Fibroblast of the aortic adventitia (primary cell): Measurements from ENCODE around the gene SLC25A11. TPM values are rescaled to one million over a fixed set of nuclear protein-coding genes. Genes with fewer than 3 reads are reported as not detected.
A peak's percentile ranks its signal among the peaks of the same experiment; 100 is the strongest.

Experiments used
- DNase-seq: peaks from one replicate; pipeline ENCODE4 v3.0.0-alpha.2; 2010; ENCODE audit warnings: low read depth
- H3K4me3 ChIP-seq: 2 replicates; pipeline ENCODE4 v1.5.1; 2011; ENCODE audit warnings: low read depth, mild to moderate bottlenecking, control low read depth, low read length, moderate library complexity
- total RNA-seq: library from RNA; depleted of rRNA; stranded (reverse); fragments of >200 nt; gene quantifications from 2 replicates; pipeline ENCODE4 v1.2.3, GENCODE V29; 2012; ENCODE audit warnings: low replicate concordance
- TF ChIP-seq, protein P1 (sequence below): IDR thresholded peaks from 2 replicates; pipeline ENCODE4 v1.5.1; 2011; ENCODE audit warnings: mild to moderate bottlenecking, low read length, control low read depth, inconsistent platforms; ENCODE audit not compliant: insufficient read depth

The SLC25A11 gene
- total RNA-seq, 1 donor: 49.9 TPM

DNA sequence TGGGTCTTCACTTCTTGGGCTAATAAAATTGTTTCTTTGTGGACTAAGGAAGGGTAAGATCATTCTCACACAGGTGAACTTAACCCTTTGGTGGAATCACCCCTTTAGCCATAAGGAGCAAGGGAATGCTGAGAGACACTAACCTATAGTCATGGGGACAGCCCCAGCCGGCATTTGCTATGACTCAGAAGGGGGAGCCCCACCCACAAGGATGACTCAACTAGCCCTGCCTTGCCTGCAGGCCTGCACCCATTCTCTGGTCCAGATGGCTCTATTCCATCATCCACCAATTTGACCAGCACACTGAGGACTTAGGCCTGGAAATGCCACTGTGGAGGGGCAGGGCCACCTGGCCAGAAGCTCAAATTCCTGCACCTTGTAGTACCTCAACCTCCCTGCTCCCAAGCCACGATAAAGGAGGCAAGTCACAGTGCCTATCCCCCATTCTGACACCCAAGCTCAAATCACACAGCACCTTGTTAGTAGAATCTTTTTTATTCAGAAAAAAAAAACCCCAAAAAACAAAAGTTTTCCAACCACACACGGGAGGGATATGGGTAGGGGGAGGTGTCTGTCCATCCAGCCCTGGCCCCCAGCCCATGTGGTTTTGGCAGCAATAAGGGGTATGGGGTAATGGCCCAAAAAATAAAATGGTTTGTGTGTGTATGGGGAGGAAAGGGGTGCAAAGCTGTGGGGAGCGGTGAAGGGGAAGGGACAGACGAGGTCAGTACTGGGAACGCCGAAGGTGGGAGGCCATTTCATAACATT, 5.5 kb upstream of the SLC25A11 start:
- TF ChIP-seq, protein P1, sequence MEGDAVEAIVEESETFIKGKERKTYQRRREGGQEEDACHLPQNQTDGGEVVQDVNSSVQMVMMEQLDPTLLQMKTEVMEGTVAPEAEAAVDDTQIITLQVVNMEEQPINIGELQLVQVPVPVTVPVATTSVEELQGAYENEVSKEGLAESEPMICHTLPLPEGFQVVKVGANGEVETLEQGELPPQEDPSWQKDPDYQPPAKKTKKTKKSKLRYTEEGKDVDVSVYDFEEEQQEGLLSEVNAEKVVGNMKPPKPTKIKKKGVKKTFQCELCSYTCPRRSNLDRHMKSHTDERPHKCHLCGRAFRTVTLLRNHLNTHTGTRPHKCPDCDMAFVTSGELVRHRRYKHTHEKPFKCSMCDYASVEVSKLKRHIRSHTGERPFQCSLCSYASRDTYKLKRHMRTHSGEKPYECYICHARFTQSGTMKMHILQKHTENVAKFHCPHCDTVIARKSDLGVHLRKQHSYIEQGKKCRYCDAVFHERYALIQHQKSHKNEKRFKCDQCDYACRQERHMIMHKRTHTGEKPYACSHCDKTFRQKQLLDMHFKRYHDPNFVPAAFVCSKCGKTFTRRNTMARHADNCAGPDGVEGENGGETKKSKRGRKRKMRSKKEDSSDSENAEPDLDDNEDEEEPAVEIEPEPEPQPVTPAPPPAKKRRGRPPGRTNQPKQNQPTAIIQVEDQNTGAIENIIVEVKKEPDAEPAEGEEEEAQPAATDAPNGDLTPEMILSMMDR: no peak
- peak; percentile 92 for DNase-seq
- peak overlapping the region; percentile 98 for H3K4me3 ChIP-seq

DNA sequence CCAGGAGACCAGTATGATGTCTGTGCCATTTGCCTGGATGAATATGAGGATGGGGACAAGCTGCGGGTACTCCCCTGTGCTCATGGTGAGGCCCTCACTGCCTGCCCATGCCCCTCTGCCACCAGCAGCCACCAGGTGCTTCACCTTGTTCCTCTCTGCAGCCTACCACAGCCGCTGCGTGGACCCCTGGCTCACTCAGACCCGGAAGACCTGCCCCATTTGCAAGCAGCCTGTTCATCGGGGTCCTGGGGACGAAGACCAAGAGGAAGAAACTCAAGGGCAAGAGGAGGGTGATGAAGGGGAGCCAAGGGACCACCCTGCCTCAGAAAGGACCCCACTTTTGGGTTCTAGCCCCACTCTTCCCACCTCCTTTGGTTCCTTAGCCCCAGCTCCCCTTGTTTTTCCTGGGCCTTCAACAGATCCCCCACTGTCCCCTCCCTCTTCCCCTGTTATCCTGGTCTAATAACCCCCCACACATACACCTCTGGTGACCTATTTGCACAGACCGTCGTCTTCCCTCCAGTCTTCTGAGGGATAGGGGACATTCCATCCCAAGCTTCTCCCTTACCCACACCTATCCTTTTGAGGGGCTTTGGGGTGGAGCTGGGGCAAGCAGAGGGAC, 4.8 kb upstream of the SLC25A11 start:
- peak overlapping the region; percentile 1 for H3K4me3 ChIP-seq
- TF ChIP-seq, protein P1: no peak
- no peak for DNase-seq

DNA sequence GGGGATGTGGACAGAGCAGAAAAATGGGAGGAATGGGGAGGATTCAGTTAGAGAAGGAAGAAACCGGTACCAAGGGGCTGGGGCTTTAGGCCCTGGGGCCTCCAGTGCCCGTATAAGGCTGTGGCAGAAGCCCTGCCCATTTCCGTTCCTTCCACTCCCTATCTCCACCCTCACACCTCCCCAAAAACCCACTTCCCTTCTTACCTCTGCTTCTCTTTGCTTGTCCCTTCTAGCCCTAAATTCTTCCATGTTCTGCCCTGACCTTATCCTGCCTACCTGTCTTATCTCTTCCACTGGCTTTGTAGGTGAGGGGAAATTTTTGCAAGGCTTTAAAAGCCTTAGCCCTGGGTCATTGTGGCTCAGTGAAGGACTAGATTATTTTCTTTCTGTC, 4.3 kb upstream of the SLC25A11 start:
- DNase-seq: no peak
- TF ChIP-seq, protein P1: no peak
- no peak overlapping the region for H3K4me3 ChIP-seq

DNA sequence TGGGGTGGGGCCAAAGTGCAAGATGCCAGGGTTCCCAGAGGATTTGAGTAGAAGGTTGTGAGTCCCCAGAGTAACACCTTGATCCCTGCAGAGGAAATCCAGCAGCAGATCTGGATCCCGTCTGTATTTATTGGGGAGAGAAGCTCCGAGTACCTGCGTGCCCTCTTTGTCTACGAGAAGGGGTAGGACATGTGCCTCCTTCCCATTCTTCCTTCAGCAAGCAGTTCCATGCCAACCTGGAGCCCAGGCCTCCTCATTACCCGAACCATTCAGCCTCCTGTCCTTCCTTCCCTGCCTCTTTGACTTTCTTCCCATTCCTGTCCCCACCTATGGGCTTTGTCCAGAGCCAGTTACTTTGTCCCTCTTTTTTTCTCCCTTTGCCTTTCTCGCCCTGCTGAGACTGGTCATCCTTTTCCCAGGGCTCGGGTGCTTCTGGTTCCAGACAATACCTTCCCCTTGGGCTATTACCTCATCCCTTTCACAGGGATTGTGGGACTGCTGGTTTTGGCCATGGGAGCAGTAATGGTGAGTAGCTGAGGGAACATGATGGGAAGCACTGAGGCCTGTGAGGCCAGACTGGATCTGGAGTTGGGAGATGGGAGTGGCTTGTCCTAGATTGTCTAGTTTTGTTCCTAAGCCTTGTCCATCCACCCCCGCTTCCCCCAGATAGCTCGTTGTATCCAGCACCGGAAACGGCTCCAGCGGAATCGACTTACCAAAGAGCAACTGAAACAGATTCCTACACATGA, 3.1 kb upstream of the SLC25A11 start:
- TF ChIP-seq, protein P1: no peak
- DNase-seq: no peak
- H3K4me3 ChIP-seq: no peak overlapping the region

DNA sequence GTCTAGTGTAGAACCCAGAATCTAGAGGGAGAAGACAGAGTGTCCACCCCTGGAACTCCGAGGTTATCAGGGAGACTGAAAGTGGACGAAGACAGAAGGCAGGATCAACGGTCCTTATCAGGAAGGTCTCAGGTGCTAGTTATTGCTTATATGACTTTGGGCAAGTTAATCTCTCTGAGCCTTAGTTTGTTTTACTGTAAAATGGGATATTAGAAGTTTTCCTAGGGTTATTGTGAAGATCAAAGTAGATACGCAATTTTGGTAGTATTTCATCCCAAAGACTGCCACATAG, 1.4 kb upstream of the SLC25A11 start:
- no peak for DNase-seq
- TF ChIP-seq, protein P1: no peak
- peak overlapping the region; percentile 94 for H3K4me3 ChIP-seq

DNA sequence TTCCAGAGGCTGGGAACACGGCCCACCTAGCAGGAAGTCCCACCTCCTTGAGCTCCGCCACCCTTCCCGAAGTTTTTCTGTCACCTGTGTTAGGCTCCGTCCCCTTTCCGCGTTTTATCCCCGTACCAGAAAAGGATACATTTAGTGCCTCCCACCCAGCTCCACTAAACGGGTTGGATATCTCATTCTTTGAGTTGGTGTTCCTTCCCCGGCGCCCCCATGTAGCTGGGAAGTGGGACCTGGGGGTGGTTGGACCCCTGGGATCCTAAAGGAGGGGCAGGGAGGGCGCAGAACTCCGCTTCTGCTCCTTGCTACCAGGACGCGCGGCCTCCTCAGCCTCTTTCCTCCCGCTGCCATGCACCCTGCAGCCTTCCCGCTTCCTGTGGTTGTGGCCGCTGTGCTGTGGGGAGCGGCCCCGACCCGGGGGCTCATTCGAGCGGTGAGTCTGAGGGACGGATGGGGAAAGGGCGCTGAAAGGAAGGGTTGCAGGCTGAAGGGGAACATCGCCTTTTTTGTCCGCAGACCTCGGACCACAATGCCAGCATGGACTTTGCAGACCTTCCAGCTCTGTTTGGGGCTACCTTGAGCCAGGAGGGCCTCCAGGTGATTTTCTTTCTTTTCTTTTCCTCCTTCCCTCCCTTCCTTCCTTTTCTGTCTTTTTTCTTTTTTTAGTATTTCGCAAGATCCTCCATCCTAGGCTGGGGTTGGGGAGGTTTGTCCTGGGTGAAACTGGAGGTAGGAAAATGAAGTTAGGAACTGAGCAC, 891 bp upstream of the SLC25A11 start:
- DNase-seq: no peak
- peak overlapping the region; percentile 94 for H3K4me3 ChIP-seq
- TF ChIP-seq, protein P1: no peak
